GM13977 (cell line): ENCODE results near the gene DZIP1L.

Source experiments
- DNase-seq: peaks from one replicate; pipeline ENCODE4 v3.0.0; 2012; ENCODE audit warnings: low spot score
- CTCF ChIP-seq: IDR thresholded peaks from 2 replicates; pipeline ENCODE4 v1.5.1; 2012; ENCODE audit warnings: mild to moderate bottlenecking, control low read depth; ENCODE audit not compliant: insufficient read depth; ENCODE audit errors: extremely low read depth, missing control alignments
- in situ Hi-C: fragments of 300-500 bp; cut with MboI; formaldehyde crosslinking; loops from one replicate; pipeline ENCODE4 v1.12.0; 2022; ENCODE audit warnings: low sequenced_read_pairs, low pct_unique_long_range_greater_than_20kb, mixed read lengths, inconsistent platforms; ENCODE audit not compliant: unreplicated experiment

Gene DZIP1L

GRCh38 chr3:138139691-138140090, 24.3 kb upstream of the DZIP1L start:
- in situ Hi-C loops = no loop called here
- no peak for TF ChIP-seq CTCF
- DNase-seq = no peak

GRCh38 chr3:138137861-138138260, 22.5 kb upstream of the DZIP1L start:
- DNase-seq = no peak
- no peak for TF ChIP-seq CTCF
- in situ Hi-C loops = no loop called here

- no peak for TF ChIP-seq CTCF
- in situ Hi-C loops = no loop called here
Observed at GRCh38 chr3:138136201-138136600, 20.8 kb upstream of the DZIP1L start.

GRCh38 chr3:138135833-138136194, 20.4 kb upstream of the DZIP1L start:
- in situ Hi-C loops = no loop called here
- TF ChIP-seq CTCF = no peak
- DNase-seq = no peak

More at GRCh38 chr3:138136201-138136600, 20.8 kb upstream of the DZIP1L start:
- no peak for DNase-seq

- no peak for TF ChIP-seq CTCF
Observed at GRCh38 chr3:138135146-138135832, 19.9 kb upstream of the DZIP1L start.

GRCh38 chr3:138132239-138132638, 16.8 kb upstream of the DZIP1L start, which contains the start of gene A4GNT:
TSS of gene A4GNT (minus strand) at chr3:138132390. CDS start at chr3:138131256, 1,134 bp downstream.
- TF ChIP-seq CTCF = no peak
- no peak for DNase-seq
- in situ Hi-C loops = no loop called here

More at GRCh38 chr3:138135146-138135832, 19.9 kb upstream of the DZIP1L start:
- in situ Hi-C loops = no loop called here
- no peak for DNase-seq
